Kidney epithelial cell (primary cell): ENCODE measurements around the gene SMIM3. TPM values are rescaled to one million over a fixed set of nuclear protein-coding genes. Genes with fewer than 3 reads are reported as not detected.

Experiments used
- DNase-seq: peaks from one replicate; pipeline ENCODE4 v3.0.0-alpha.2; 2010; ENCODE audit warnings: low read depth
- H3K27me3 ChIP-seq: 2 replicates; pipeline ENCODE4 v1.6.0; 2011; ENCODE audit warnings: low read length; ENCODE audit not compliant: control insufficient read depth, insufficient read depth
- H3K36me3 ChIP-seq: 2 replicates; pipeline ENCODE4 v1.5.1; 2011; ENCODE audit warnings: low read length; ENCODE audit not compliant: control insufficient read depth, insufficient read depth
- H3K4me3 ChIP-seq: 2 replicates; pipeline ENCODE4 v1.5.1; 2011; ENCODE audit warnings: low read depth, mild to moderate bottlenecking, control low read depth, low read length
- total RNA-seq: library from RNA; depleted of rRNA; stranded (reverse); fragments of >200 nt; gene quantifications from 2 replicates; pipeline ENCODE4 v1.2.3, GENCODE V29; 2015
- TF ChIP-seq, protein P1 (sequence below): IDR thresholded peaks from 2 replicates; pipeline ENCODE4 v1.5.1; 2011; ENCODE audit warnings: mild to moderate bottlenecking, moderate library complexity, low read length, control low read depth, inconsistent platforms; ENCODE audit not compliant: insufficient read depth, poor library complexity, severe bottlenecking

Gene SMIM3
- total RNA-seq, 1 donor from 2014 or later: 9.7 TPM

DNA sequence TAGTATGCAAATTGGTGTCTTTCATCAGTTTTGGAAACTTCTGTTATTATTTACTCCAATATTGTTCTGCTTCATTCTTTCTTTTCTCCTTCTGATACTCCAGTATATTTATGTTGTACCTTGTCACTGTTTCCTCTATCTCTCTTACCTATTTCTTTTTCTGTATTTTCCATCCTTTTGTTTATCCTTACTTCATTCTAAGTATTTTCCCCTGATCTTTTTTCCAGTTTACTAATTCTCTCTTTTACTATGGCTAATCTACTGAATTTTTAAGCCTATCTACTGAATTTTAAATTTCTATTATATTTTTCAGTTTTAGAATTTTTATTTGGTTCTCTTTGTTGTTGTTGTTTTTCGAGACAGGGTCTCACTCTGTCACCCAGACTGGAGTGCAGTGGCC is 7.4 kb downstream of the SMIM3 start:
- no peaks in the 10 kb centered on the region for H3K27me3 ChIP-seq
- no peak for DNase-seq
- no peaks in the 10 kb centered on the region for H3K36me3 ChIP-seq
- TF ChIP-seq, protein P1, sequence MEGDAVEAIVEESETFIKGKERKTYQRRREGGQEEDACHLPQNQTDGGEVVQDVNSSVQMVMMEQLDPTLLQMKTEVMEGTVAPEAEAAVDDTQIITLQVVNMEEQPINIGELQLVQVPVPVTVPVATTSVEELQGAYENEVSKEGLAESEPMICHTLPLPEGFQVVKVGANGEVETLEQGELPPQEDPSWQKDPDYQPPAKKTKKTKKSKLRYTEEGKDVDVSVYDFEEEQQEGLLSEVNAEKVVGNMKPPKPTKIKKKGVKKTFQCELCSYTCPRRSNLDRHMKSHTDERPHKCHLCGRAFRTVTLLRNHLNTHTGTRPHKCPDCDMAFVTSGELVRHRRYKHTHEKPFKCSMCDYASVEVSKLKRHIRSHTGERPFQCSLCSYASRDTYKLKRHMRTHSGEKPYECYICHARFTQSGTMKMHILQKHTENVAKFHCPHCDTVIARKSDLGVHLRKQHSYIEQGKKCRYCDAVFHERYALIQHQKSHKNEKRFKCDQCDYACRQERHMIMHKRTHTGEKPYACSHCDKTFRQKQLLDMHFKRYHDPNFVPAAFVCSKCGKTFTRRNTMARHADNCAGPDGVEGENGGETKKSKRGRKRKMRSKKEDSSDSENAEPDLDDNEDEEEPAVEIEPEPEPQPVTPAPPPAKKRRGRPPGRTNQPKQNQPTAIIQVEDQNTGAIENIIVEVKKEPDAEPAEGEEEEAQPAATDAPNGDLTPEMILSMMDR: no peak
- no peak overlapping the region for H3K4me3 ChIP-seq

DNA sequence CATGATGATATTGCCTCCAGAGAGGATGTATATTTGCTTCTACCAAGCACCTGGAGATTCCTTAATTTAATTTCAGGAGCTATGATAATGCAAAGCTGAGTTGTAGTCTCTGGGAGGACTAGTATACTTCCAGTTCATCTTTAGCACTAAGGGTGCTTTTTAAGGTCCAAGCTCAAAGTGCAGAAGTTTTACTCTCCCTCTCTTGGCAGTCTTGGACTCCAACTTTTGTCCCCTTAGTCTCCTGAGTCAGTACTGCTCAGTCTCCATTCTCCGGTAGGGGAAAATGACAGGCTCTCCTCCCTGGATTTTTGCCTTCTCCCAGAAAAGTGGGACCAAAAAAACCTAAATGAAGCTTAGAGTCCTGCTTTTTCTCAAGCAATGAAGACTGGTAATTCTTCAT is 8.3 kb downstream of the SMIM3 start:
- no peak for DNase-seq
- Histone ChIP-seq H3K27me3 (no peaks in the 10 kb centered on the region), H3K4me3 (no peak overlapping the region), H3K36me3 (no peaks in the 10 kb centered on the region)
- TF ChIP-seq, protein P1: no peak

DNA sequence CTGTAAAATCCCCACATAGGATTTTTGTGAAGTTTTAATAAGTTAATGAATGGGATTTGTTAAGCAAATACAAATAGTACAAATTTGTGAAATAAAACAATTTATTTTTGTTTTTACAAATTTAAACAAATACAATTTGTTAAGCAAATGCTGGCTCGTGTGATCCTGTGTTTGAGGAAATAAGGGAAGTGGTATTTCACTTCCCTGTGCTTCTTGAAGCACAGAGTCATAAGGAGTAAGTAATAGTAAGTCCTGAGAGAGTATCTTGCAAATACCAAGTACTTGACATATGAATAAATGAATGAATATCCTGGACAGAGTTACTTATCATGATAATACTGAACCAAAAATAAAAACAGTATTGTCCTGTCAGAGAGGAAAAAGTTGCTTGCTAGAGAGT is 9.1 kb downstream of the SMIM3 start:
- no peak for DNase-seq
- no peak overlapping the region for H3K4me3 ChIP-seq
- H3K27me3 ChIP-seq: no peaks in the 10 kb centered on the region
- TF ChIP-seq, protein P1: no peak
- no peaks in the 10 kb centered on the region for H3K36me3 ChIP-seq

DNA sequence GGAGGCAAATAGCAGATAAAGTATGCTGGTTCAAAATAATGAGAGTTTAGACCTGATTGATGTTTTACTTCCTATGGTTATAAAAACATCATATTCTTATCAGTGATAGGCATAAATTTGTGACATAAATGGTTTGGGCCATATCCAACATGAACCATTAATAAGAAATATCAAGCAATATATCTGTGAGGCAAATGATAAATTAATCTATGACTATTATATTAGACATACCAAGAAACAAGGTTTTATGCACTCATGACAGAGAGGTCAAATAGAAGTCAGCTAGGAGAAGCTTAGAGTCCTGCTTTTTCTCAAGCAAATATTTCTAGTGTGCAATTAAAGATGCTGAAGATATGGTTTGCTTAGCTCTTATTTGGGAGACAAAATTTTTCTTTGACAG is 10.4 kb downstream of the SMIM3 start:
- no peak for DNase-seq
- TF ChIP-seq, protein P1: no peak
- Histone ChIP-seq H3K4me3 (no peak overlapping the region), H3K27me3 (no peaks in the 10 kb centered on the region), H3K36me3 (no peaks in the 10 kb centered on the region)

DNA sequence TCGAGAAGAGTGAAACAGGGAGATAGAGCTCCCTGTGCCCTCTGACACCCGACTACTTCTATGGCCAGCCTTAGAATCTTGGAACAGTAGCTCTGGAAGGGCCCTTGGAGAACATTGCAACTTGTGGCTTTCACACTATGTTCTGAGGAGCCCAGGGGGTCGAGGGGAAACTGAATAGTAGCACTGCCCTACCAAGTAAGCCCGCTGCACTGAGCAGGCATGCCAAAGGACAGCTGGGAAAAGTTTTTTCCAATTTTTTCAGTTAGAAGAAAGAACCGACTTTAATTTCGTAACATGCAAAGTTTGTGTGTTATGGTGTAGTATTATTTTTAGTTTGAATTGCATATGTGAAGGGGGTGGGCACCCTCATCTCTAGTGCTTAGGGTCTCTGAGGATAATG is 10.9 kb downstream of the SMIM3 start:
- no peaks in the 10 kb centered on the region for H3K36me3 ChIP-seq
- TF ChIP-seq, protein P1: no peak
- no peak overlapping the region for H3K4me3 ChIP-seq
- H3K27me3 ChIP-seq: no peaks in the 10 kb centered on the region
- DNase-seq: no peak

DNA sequence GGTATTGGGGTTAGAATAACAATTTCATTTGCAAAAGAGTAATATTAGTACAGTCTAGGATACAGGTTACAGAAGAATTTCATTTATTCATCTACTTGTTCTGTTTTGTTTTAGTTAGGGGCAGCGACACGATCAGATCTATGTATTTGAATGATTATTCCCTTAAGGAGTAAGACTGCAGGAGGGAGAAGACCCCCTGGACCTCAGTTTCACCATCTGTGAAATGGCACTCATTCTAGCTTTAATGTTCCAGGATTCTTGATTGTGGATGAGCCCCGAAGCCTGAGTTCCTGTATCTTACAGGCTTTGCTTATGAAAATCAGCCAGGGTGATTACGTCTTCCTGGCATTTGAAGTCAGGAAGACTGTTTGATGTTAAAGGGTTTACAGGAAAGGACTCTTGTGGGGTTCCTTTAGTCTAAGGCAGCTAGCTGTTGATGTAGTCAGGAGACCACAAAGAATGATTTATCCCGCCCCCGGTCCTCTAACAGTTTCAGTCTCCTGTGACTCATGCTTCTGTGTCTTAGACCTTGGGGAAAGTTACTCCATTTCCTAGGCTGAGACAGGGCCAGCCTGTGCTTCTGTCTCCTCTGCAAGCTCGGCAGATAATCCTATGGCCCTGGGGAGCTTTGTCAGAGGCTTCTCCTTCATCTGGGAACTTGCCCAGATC is 11.5 kb downstream of the SMIM3 start:
- TF ChIP-seq, protein P1: no peak
- DNase-seq: peak; percentile 94
- H3K4me3 ChIP-seq: no peak overlapping the region

More for the DNA sequence above, 11.5 kb downstream of the SMIM3 start:
- Histone ChIP-seq H3K36me3 (no peaks in the 10 kb centered on the region), H3K27me3 (no peaks in the 10 kb centered on the region)
